ENCODE results near the gene HBS1L. TPM values are rescaled to one million over a fixed set of nuclear protein-coding genes. Genes with fewer than 3 reads are reported as not detected.

HBS1L gene
- total and polyA plus RNA-seq, 2 of the 4 experiments (the other 2 are of a cell fraction), result 45.1 to 120 TPM

- no CpG with 5 or more reads among the region's 2 CpGs for WGBS, 2 experiments (ENCODE audit: extremely low coverage in 2 of 2, insufficient read length in 1 of 2)
- intact Hi-C loops (cut with micrococcal nuclease) (no loop called here), in situ Hi-C loops (cut with MboI; ENCODE audit: low sequenced_read_pairs) (no loop called here), dilution Hi-C loops (cut with HindIII; ENCODE audit: low sequenced_read_pairs, unreplicated experiment) (no loop called here)
- Histone ChIP-seq H2BK120ac (ENCODE audit: low read depth, low read length) (no peak overlapping the region), H2AK5ac (ENCODE audit: low read depth, low read length) (no peak overlapping the region), H3K9me1 (ENCODE audit: insufficient read depth, low read length) (no peaks in the 10 kb centered on the region), H4K91ac (ENCODE audit: insufficient read depth, low read depth, low read length) (no peak overlapping the region), H3K56ac (ENCODE audit: extremely low read depth, insufficient read depth, low read length) (no peak overlapping the region), H3K18ac (ENCODE audit: low read depth, low read length) (no peak overlapping the region), H3K79me1 (ENCODE audit: low read depth in 1 of 2, low read length in 2 of 2) (no peaks in the 10 kb centered on the region), H4K8ac (ENCODE audit: low read depth in 2 of 2, low read length in 2 of 2) (no peak overlapping the region), H3K27ac (ENCODE audit: insufficient read depth, low read length) (no peak overlapping the region), H3K9me3 (ENCODE audit: control insufficient read depth, insufficient read depth, low read length) (no peaks in the 10 kb centered on the region), H3K14ac (replicated peaks; ENCODE audit: low read depth, low read length) (no peak overlapping the region), H3K27me3 (ENCODE audit: control insufficient read depth, insufficient read depth, low read length) (peaks cover 4% of the 10 kb centered on the region), H2BK15ac (ENCODE audit: low read depth, low read length) (no peak overlapping the region), H3K9ac (ENCODE audit: low read depth, low read length) (no peak overlapping the region), H2BK5ac (ENCODE audit: low read depth, low read length, poor library complexity, severe bottlenecking) (no peak overlapping the region), H3K23ac (ENCODE audit: low read depth, low read length) (no peak overlapping the region), H3K4ac (ENCODE audit: low read depth, low read length) (no peak overlapping the region), H3K4me1 (ENCODE audit: control insufficient read depth, insufficient read depth, low read length) (no peaks in the 10 kb centered on the region), H4K5ac (ENCODE audit: low read depth, low read length) (no peak overlapping the region), H3K36me3 (ENCODE audit: control insufficient read depth, insufficient read depth, low read length) (no peaks in the 10 kb centered on the region), H2BK20ac (ENCODE audit: low read depth, low read length) (no peak overlapping the region), H4K20me1 (ENCODE audit: insufficient read depth, low read length) (no peaks in the 10 kb centered on the region), H2AK9ac (replicated peaks; ENCODE audit: low read depth, low read length, poor library complexity) (no peak overlapping the region), H3K4me2 (ENCODE audit: low read depth, low read length) (no peak overlapping the region), H2AFZ (replicated peaks; ENCODE audit: low read length, poor library complexity) (no peak overlapping the region), H3K4me3 (ENCODE audit: insufficient read depth, low read depth, low read length) (no peak overlapping the region)
- CTCF ChIA-PET, result no interaction called here
- ATAC-seq (ENCODE audit: low read depth), result no peak
- POLR2A ChIA-PET (ENCODE audit: unreplicated experiment), result no interaction called here
- DNase-seq, result no peak
- no peak for TF ChIP-seq MXI1 (IDR thresholded peaks at IDR 0.05; ENCODE audit: borderline replicate concordance, low read depth, low read length)
- TF ChIP-seq NFE2L2 (IDR thresholded peaks at IDR 0.05; ENCODE audit: low read depth, low read length), result no peak
- no peak for TF ChIP-seq RFX5 (IDR thresholded peaks at IDR 0.05; ENCODE audit: low read depth, low read length)
- no peak for TF ChIP-seq POLR2A (IDR thresholded peaks at IDR 0.05; ENCODE audit: low read depth, low read length)
- TF ChIP-seq, protein P1, sequence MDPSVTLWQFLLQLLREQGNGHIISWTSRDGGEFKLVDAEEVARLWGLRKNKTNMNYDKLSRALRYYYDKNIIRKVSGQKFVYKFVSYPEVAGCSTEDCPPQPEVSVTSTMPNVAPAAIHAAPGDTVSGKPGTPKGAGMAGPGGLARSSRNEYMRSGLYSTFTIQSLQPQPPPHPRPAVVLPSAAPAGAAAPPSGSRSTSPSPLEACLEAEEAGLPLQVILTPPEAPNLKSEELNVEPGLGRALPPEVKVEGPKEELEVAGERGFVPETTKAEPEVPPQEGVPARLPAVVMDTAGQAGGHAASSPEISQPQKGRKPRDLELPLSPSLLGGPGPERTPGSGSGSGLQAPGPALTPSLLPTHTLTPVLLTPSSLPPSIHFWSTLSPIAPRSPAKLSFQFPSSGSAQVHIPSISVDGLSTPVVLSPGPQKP (IDR thresholded peaks at IDR 0.05; ENCODE audit: borderline replicate concordance, low read depth, low read length), result no peak
- TF ChIP-seq MAFK (IDR thresholded peaks at IDR 0.05; ENCODE audit: low read depth, low read length), result no peak
- TF ChIP-seq RAD21 (IDR thresholded peaks at IDR 0.05; ENCODE audit: low read length), result no peak
- no peak for TF ChIP-seq RCOR1 (IDR thresholded peaks at IDR 0.05; ENCODE audit: insufficient replicate concordance, low read length)
- BruUV-seq (replicated peaks), result no TSS peak
Observed at GRCh38 chr6:135067911-135068310, 13.3 kb upstream of the HBS1L start.

All from IMR-90 (cell line).